Measurements from ENCODE around the gene RDH5. TPM values are rescaled to one million over a fixed set of nuclear protein-coding genes. Genes with fewer than 3 reads are reported as not detected.

Gene RDH5
- total RNA-seq, 4 donors from 2014 or later: 13.8 to 23.0 (median 17.2) TPM

- Histone ChIP-seq H3K27ac (replicated peaks in 1 of 4) (no peak overlapping the region), H3K27me3 (no peaks in the 10 kb centered on the region), H3K36me3 (peaks cover 0 to 59% (median 37%) of the 10 kb centered on the region in 4 donors), H3K9me3 (no peaks in the 10 kb centered on the region), H3K4me3 (no peak overlapping the region), H3K4me1 (peaks cover 0 to 6% (median 0%) of the 10 kb centered on the region in 4 donors)
- intact Hi-C loops (cut with DNase I): no loop called here
- TF ChIP-seq POLR2AphosphoS5 (IDR thresholded peaks at IDR 0.05) (no peak), CTCF (IDR thresholded peaks at IDR 0.05) (no peak), POLR2A (IDR thresholded peaks at IDR 0.05; ENCODE audit: low read depth) (no peak), EP300 (IDR thresholded peaks at IDR 0.05) (no peak)
- WGBS: 69% methylated on average over 6 of the region's 6 CpGs
- no peak for DNase-seq (ENCODE audit: extremely low spot score)
These were observed 51.5 kb downstream of the RDH5 start for GRCh38 chr12:55771736-55772135.

Small RNA genes lying within 50 kb of the gene (small RNA-seq; reads per million reads assigned to genes)
- gene AC009779.1 (0 reads per million in 3 donors), gene RF00017 (0 reads per million in 3 donors)

Other genes starting within 250 kb of the RDH5 start
- not detected for gene OR6C68, start 228.0 kb upstream of the RDH5 start, total RNA-seq
- gene OR6C4, start 170.8 kb upstream of the RDH5 start, total RNA-seq: not detected
- gene OR2AP1, start 147.9 kb upstream of the RDH5 start, total RNA-seq: not detected
- gene OR10P1, start 83.5 kb upstream of the RDH5 start, total RNA-seq: not detected
- 100 to 1,000 TPM; 155 to 245 (median 218) TPM for gene ITGA7, start 12.5 kb upstream of the RDH5 start, total RNA-seq
- 100 to 1,000 TPM; 159 to 253 (median 196) TPM for gene BLOC1S1, start 4.3 kb upstream of the RDH5 start, total RNA-seq
- gene CD63, start 8.6 kb downstream of the RDH5 start, total RNA-seq: 1,000 to 10,000 TPM in 1 of 4 donors, 100 to 1,000 TPM in 3; 742 to 1,177 (median 845) TPM
- gene GDF11, start 22.7 kb downstream of the RDH5 start, total RNA-seq: 1 to 10 TPM; 1.7 to 9.0 (median 4.9) TPM
- 10 to 100 TPM; 57.7 to 78.0 (median 70.1) TPM for gene SARNP, start 97.3 kb downstream of the RDH5 start, total RNA-seq
- gene ORMDL2, start 97.6 kb downstream of the RDH5 start, total RNA-seq: 10 to 100 TPM in 2 of 4 donors, 1 to 10 TPM in 2; 8.3 to 15.7 (median 11.8) TPM
- 10 to 100 TPM; 23.7 to 33.7 (median 30.0) TPM for gene DNAJC14, start 109.2 kb downstream of the RDH5 start, total RNA-seq
- gene MMP19, start 122.5 kb downstream of the RDH5 start, total RNA-seq: 10 to 100 TPM in 2 of 4 donors, 1 to 10 TPM in 2; 5.5 to 17.4 (median 8.5) TPM
- 10 to 100 TPM; 24.2 to 29.5 (median 26.7) TPM for gene PYM1, start 207.5 kb downstream of the RDH5 start, total RNA-seq
- gene DGKA, start 210.8 kb downstream of the RDH5 start, total RNA-seq: 10 to 100 TPM; 18.7 to 39.7 (median 24.7) TPM
- gene PMEL, start 245.6 kb downstream of the RDH5 start, total RNA-seq: 1 to 10 TPM in 1 of 4 donors, under 1 TPM in 1, not detected in 2; 0.66 to 2.2 TPM
- gene CDK2, start 246.4 kb downstream of the RDH5 start, total RNA-seq: 10 to 100 TPM; 35.3 to 84.9 (median 57.1) TPM